ENCODE data around the gene AK2.

The AK2 gene

GRCh38 chr1:32992489-32993323 lies 44.0 kb downstream of the AK2 start:
- in situ Hi-C loops (cut with HindIII; ENCODE audit: low sequenced_read_pairs): no loop called here
- no peak overlapping the region for H3K4me3 ChIP-seq (ENCODE audit: low read depth, low read length)
- TF ChIP-seq, protein P1, sequence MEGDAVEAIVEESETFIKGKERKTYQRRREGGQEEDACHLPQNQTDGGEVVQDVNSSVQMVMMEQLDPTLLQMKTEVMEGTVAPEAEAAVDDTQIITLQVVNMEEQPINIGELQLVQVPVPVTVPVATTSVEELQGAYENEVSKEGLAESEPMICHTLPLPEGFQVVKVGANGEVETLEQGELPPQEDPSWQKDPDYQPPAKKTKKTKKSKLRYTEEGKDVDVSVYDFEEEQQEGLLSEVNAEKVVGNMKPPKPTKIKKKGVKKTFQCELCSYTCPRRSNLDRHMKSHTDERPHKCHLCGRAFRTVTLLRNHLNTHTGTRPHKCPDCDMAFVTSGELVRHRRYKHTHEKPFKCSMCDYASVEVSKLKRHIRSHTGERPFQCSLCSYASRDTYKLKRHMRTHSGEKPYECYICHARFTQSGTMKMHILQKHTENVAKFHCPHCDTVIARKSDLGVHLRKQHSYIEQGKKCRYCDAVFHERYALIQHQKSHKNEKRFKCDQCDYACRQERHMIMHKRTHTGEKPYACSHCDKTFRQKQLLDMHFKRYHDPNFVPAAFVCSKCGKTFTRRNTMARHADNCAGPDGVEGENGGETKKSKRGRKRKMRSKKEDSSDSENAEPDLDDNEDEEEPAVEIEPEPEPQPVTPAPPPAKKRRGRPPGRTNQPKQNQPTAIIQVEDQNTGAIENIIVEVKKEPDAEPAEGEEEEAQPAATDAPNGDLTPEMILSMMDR (IDR thresholded peaks at IDR 0.05; ENCODE audit: low read depth, low read length, missing control alignments): no peak
- peak; percentile 94 for DNase-seq (ENCODE audit: low read depth)

DNA sequence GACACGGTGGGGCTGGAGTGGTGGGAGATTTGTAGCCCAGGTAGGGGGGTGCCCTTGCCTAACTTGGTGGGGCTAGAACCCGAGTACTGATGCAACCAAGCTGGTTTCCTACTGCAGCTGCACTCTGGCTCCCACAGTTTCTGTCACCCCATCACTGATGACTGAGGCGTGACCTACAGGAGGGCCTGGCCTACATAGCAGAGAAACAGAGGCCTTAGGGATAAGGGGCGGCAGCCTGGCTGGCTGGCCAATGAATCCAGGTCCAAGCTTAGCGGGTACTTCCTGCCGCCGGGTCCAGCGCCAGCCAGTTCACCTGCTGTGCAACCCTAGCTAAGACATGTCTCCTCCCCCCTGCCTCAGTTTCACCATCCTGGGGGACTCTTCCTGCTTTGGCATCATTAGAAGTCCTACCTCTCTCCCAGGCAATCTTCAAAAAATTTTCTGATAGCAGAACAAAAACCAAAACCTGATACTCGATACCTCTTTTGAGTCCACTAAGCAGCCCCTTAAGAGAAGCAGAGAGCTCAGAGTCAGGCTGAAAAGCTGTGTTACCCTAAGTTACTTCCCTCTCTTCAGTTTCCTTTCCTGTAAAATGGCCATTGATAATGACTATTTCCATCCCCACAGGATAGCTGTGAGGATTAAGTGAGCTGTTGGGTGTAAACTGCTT lies 44.7 kb downstream of the AK2 start:
- TF ChIP-seq, protein P1 (IDR thresholded peaks at IDR 0.05; ENCODE audit: low read depth, low read length, missing control alignments): no peak
- in situ Hi-C loops (cut with HindIII; ENCODE audit: low sequenced_read_pairs): no loop called here
- H3K4me3 ChIP-seq (ENCODE audit: low read depth, low read length): no peak overlapping the region
- no peak for DNase-seq (ENCODE audit: low read depth)

- TF ChIP-seq, protein P1 (IDR thresholded peaks at IDR 0.05; ENCODE audit: low read depth, low read length, missing control alignments): no peak
- H3K4me3 ChIP-seq (ENCODE audit: low read depth, low read length): no peak overlapping the region
- DNase-seq (ENCODE audit: low read depth): no peak
- in situ Hi-C loops (cut with HindIII; ENCODE audit: low sequenced_read_pairs): no loop called here
These were observed 45.3 kb downstream of the AK2 start for GRCh38 chr1:32991386-32991785.

DNA sequence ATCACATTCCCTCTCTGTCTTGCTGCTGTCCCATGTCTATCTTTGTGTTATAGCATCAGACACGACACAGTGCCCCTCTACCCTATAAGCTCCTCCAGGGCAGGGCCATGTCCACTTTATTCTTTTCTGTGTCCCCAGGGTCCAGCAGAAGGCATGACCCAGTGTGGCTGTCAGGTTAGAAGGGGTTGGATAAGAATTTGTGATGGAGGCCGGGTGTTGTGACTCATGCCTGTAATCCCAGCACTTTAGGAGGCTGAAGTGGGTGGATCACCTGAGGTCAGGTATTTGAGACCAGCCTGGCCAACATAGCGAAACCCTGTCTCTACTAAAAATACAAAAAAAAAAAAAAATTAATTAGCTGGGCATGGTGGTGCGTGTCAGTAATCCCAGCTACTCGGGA lies 45.8 kb downstream of the AK2 start:
- no peak for DNase-seq (ENCODE audit: low read depth)
- H3K4me3 ChIP-seq (ENCODE audit: low read depth, low read length): no peak overlapping the region
- TF ChIP-seq, protein P1 (IDR thresholded peaks at IDR 0.05; ENCODE audit: low read depth, low read length, missing control alignments): no peak
- in situ Hi-C loops (cut with HindIII; ENCODE audit: low sequenced_read_pairs): no loop called here

DNA sequence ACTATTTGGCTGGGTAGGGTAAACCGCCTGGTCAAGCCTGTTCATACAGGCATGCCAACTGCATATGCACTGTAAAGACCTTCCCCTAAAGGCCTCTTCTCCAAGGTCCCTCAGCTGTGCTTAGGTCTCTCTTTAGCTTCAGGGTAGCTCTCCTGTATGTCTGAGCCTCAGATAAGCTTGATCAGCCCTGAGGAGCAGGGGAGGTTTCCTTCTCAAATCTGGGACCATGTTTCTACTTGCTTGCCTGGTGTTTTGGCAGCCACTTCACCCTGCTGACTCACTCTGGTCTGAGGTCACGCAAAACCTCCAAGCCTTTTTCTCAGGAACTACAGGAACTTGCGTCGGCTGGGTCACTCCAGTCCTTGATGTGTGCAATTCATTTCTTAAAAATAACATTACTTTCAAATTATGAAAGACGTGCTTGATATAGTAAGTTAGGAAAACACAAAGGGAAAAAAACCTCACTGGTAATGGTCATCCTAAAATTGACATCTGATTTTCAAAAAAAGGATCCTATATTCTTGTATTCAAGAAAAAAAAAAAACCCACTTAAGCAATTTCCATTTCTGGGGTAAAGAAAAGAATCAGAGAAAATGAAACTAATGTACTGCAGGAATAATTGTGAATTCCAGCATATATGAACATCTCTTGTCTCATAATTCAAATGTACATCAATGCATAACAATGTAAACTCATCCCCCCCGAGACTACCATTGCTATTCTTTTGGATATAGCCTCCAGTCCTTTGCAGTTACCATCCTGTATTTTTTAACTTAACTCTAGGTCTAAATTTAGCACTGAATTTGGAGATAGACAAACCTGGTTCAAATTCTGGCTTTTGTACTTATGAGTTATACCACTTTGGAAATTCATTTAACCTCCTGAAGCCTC lies 47.3 kb downstream of the AK2 start:
- TF ChIP-seq, protein P1 (IDR thresholded peaks at IDR 0.05; ENCODE audit: low read depth, low read length, missing control alignments): no peak
- H3K4me3 ChIP-seq (ENCODE audit: low read depth, low read length): no peak overlapping the region
- in situ Hi-C loops (cut with HindIII; ENCODE audit: low sequenced_read_pairs): no loop called here
- peak; percentile 97 for DNase-seq (ENCODE audit: low read depth)

GRCh38 chr1:32988665-32989064 lies 48.0 kb downstream of the AK2 start:
- DNase-seq (ENCODE audit: low read depth): peak; percentile 87
- no peak overlapping the region for H3K4me3 ChIP-seq (ENCODE audit: low read depth, low read length)
- in situ Hi-C loops (cut with HindIII; ENCODE audit: low sequenced_read_pairs): no loop called here
- TF ChIP-seq, protein P1 (IDR thresholded peaks at IDR 0.05; ENCODE audit: low read depth, low read length, missing control alignments): no peak

Measured in astrocyte of the cerebellum (primary cell).